K562 (cell line): ENCODE results near the gene TPRX2. TPM values are rescaled to one million over a fixed set of nuclear protein-coding genes. Genes with fewer than 3 reads are reported as not detected.
A peak's percentile ranks its signal among the peaks of the same experiment; 100 is the strongest.

Source experiments
- ATAC-seq: fragments of 200-7000 bp; cut with Tn5 transposase; 3 replicates; pipeline ENCODE4 v1.9.1; 2020; ENCODE audit warnings: moderate library complexity
- BruUV-seq: library from RNA; stranded (reverse); fragments of 400-500 nt; replicated peaks from 2 replicates; lab custom pipeline; 2021; lab: Mats Ljungman, UMichigan
- CTCF ChIA-PET: fragments of 300-600 bp; formaldehyde crosslinking; extraction: SDS; loops from one replicate; lab custom pipeline; 2021; ENCODE audit warnings: low intra/inter-chr PET ratio; lab: Yijun Ruan, JAX
- POLR2A ChIA-PET: fragments of 300-600, 350-650 bp; sonication (Branson Sonifier 250); formaldehyde crosslinking; extraction: SDS; loops from one replicate; lab custom pipeline; 2021; ENCODE audit warnings: antibody characterized with exemption, inconsistent platforms; lab: Yijun Ruan, JAX
- DNase-seq, 4 experiments: peaks; one replicate each; pipeline versions ENCODE4 v3.0.0 to v3.0.0-alpha.2; 2011 to 2018; ENCODE audit warnings: low spot score in 3 of 4, mixed read lengths in 3 of 4; ENCODE audit errors: extremely low read depth in 1 of 4
- FAIRE-seq: peaks from 2 replicates; lab custom pipeline; 2011; peaks lifted over from hg19 to GRCh38; lab: Jason Lieb, UNC
- H2AFZ ChIP-seq: 2 replicates; pipeline ENCODE4 v1.6.0; 2011; ENCODE audit warnings: low read depth, low read length, control low read depth, inconsistent platforms
- H3K27ac ChIP-seq: fragments of 200-600 bp; 3 replicates; pipeline ENCODE4 v1.8.0; 2011; ENCODE audit warnings: low read depth, mild to moderate bottlenecking, control low read depth, inconsistent platforms, low read length, moderate library complexity, mixed read lengths; ENCODE audit errors: extremely low read depth
- H3K27me3 ChIP-seq, 2 experiments: fragments of 300-600 bp in 1 of 2; 2 replicates in 1 of 2; 3 replicates in 1 of 2; pipeline versions ENCODE4 v1.6.0 to v1.8.0; 2011; ENCODE audit warnings: inconsistent platforms in 2 of 2, low read length in 2 of 2, mild to moderate bottlenecking in 1 of 2, mixed read lengths in 1 of 2, moderate library complexity in 1 of 2; ENCODE audit not compliant: control insufficient read depth in 2 of 2, insufficient read depth in 2 of 2
- H3K36me3 ChIP-seq: fragments of 300-600 bp; 3 replicates; pipeline ENCODE4 v1.8.0; 2011; ENCODE audit warnings: mild to moderate bottlenecking, low read length, inconsistent platforms; ENCODE audit not compliant: control insufficient read depth, insufficient read depth
- H3K4me1 ChIP-seq, 2 experiments: fragments of 200-600 bp in 1 of 2; replicated peaks in 1 of 2; 2 replicates in 1 of 2; 3 replicates in 1 of 2; pipeline versions ENCODE4 v1.5.1 to v1.8.0; 2011; ENCODE audit warnings: inconsistent platforms in 2 of 2, low read length in 2 of 2, mild to moderate bottlenecking in 1 of 2, mixed read lengths in 1 of 2, moderate library complexity in 1 of 2; ENCODE audit not compliant: control insufficient read depth in 2 of 2, insufficient read depth in 2 of 2
- H3K4me2 ChIP-seq: 2 replicates; pipeline ENCODE4 v1.6.1; 2011; ENCODE audit warnings: low read length, control low read depth, inconsistent platforms, mixed read lengths; ENCODE audit not compliant: insufficient read depth
- H3K4me3 ChIP-seq: fragments of 200-600 bp; sonication (generic), shearing (Covaris generic); 2 replicates; pipeline ENCODE4 v1.5.1; 2016; ENCODE audit warnings: control low read depth, inconsistent platforms
- H3K79me2 ChIP-seq: fragments of 200-600 bp; 3 replicates; pipeline ENCODE4 v1.8.0; 2011; ENCODE audit warnings: low read length, inconsistent platforms; ENCODE audit not compliant: control insufficient read depth, insufficient read depth
- H3K9ac ChIP-seq, 2 experiments: 2 replicates each; pipeline versions ENCODE4 v1.6.0 to v1.6.1; 2011; ENCODE audit warnings: low read depth in 2 of 2, low read length in 2 of 2, control low read depth in 1 of 2, inconsistent platforms in 1 of 2, mild to moderate bottlenecking in 1 of 2, mixed read lengths in 1 of 2; ENCODE audit not compliant: insufficient read depth in 1 of 2
- H3K9me1 ChIP-seq: one replicate; pipeline ENCODE4 v1.6.0; 2011; ENCODE audit warnings: inconsistent platforms, mild to moderate bottlenecking, low read length, moderate library complexity; ENCODE audit not compliant: control insufficient read depth, insufficient read depth
- H3K9me3 ChIP-seq: replicated peaks from 2 replicates; pipeline ENCODE4 v1.5.1; 2011; ENCODE audit warnings: low read depth, low read length, inconsistent platforms; ENCODE audit not compliant: control insufficient read depth, insufficient read depth
- H4K20me1 ChIP-seq: replicated peaks from 2 replicates; pipeline ENCODE4 v1.6.1; 2011; ENCODE audit warnings: low read length, inconsistent platforms, mixed read lengths; ENCODE audit not compliant: control insufficient read depth, insufficient read depth
- POLR3A ChIP-seq: IDR thresholded peaks from 2 replicates; pipeline ENCODE4 v1.6.1; 2011; ENCODE audit warnings: borderline replicate concordance, mild to moderate bottlenecking, moderate library complexity; ENCODE audit not compliant: insufficient read length, insufficient read depth; ENCODE audit errors: extremely low read depth
- PRDM10 ChIP-seq: fragments of 450-650 bp; IDR thresholded peaks from 2 replicates; pipeline ENCODE4 v1.6.1; 2018; ENCODE audit not compliant: partially characterized antibody
- SNRNP70 ChIP-seq: fragments of 200-400 bp; formaldehyde crosslinking; optimal IDR thresholded peaks from 2 replicates; pipeline ENCODE3; 2017; ENCODE audit warnings: low read depth, low read length
- ZNF668 ChIP-seq: fragments of 250-450 bp; sonication (Bioruptor Pico); IDR thresholded peaks from 2 replicates; pipeline ENCODE4 v1.8.0; 2022; ENCODE audit warnings: mild to moderate bottlenecking, inconsistent platforms
- WGBS: fragments of 100-300 bp; shearing (Covaris generic); methylation state at CpG from one replicate; pipeline ENCODE4 v1.1.6; 2016; ENCODE audit warnings: low coverage, mixed read lengths; ENCODE audit not compliant: insufficient coverage; ENCODE audit errors: missing lambda C conversion rate; 5-methylcytosine and 5-hydroxymethylcytosine counted together
- in situ Hi-C: fragments of 300-500 bp; cut with MboI; formaldehyde crosslinking; loops from 4 replicates; pipeline ENCODE4 v1.15.0; 2018; ENCODE audit warnings: inconsistent platforms, mixed read lengths
- intact Hi-C: fragments of 100-400 bp; cut with micrococcal nuclease; formaldehyde crosslinking; loops from 2 replicates; pipeline ENCODE4 v1.14.2; 2022
- polyA plus RNA-seq, 8 experiments: library from polyadenylated mRNA; depleted of rRNA in 4 of 8; stranded (reverse) in 5 of 8; unstranded in 3 of 8; fragments of >200 nt; fragmentation: Nextera tagmentation in 2 of 8; fragmentation: Illumina TruSeq in 1 of 8; extraction: Ambion mirVana in 2 of 8; extraction: Trizol in 1 of 8; gene quantifications; 2 replicates each; pipeline versions ENCODE4 v1.2.1 to v1.2.3, GENCODE V29; 2011 to 2014; ENCODE audit warnings: inconsistent platforms in 1 of 8, missing spikeins in 1 of 8
- total RNA-seq, 7 experiments: library from RNA; depleted of rRNA in 6 of 7; stranded (reverse); fragments of >200 nt in 6 of 7; fragmentation: Illumina TruSeq in 2 of 7; extraction: Trizol in 2 of 7; gene quantifications; 2 replicates each; pipeline versions ENCODE4 v1.2.1 to v1.2.3, GENCODE V29; 2011 to 2021; ENCODE audit warnings: low replicate concordance in 1 of 7

TPRX2 gene
- total and polyA plus RNA-seq, 9 of the 15 experiments (the other 6 are each of a cell fraction or from before 2014, with no cell fraction given), result not detected

- in situ Hi-C loops (no loop called here), intact Hi-C loops (no loop called here)
- BruUV-seq, result no TSS peak
- no peak overlapping the region for H2AFZ ChIP-seq
- no peak overlapping the region for H3K27ac ChIP-seq
- DNase-seq, result no peak
- CTCF ChIA-PET, result no interaction called here
- H3K4me2 ChIP-seq, result no peak overlapping the region
- POLR2A ChIA-PET, result no interaction called here
- H3K9ac ChIP-seq, result no peak overlapping the region
- no peaks in the 10 kb centered on the region; a peak in 1 of 5 replicates for H3K27me3 ChIP-seq
- H3K36me3 ChIP-seq, result no peaks in the 10 kb centered on the region
- H3K9me1 ChIP-seq, result no peaks in the 10 kb centered on the region
- H3K4me3 ChIP-seq, result no peak overlapping the region
- H3K79me2 ChIP-seq, result no peaks in the 10 kb centered on the region
- TF ChIP-seq SNRNP70 (no peak), ZNF668 (CRISPR knock-in tag) (no peak), PRDM10 (peak; percentile 81), POLR3A (no peak)
- TF ChIP-seq, all 486 proteins: peak for 1
- Histone ChIP-seq H3K4me1 (peaks cover 0 to 5% of the 10 kb centered on the region in 2 experiments; a peak in 2 of 5 replicates), H4K20me1 (no peaks in the 10 kb centered on the region), H3K9me3 (no peaks in the 10 kb centered on the region)
- ATAC-seq (no peak), FAIRE-seq (no peak)
- 49% methylated on average over 9 of the region's 9 CpGs for WGBS
Measured at GRCh38 chr19:47897861-47898260, 38.8 kb downstream of the TPRX2 start.
